Epithelial cell of proximal tubule (primary cell): ENCODE data around the gene DAZAP1. TPM values are rescaled to one million over a fixed set of nuclear protein-coding genes. Genes with fewer than 3 reads are reported as not detected.

Source experiments
- DNase-seq: peaks from one replicate; pipeline ENCODE4 v3.0.0-alpha.2; 2011; ENCODE audit warnings: low read depth
- H3K4me3 ChIP-seq: 2 replicates; pipeline ENCODE4 v1.5.1; 2011; ENCODE audit warnings: low read depth, mild to moderate bottlenecking, low read length
- CTCF ChIP-seq: conservative IDR thresholded peaks from 2 replicates; pipeline ENCODE4 v1.5.1; 2012; ENCODE audit warnings: low read depth, mild to moderate bottlenecking, low read length
- total RNA-seq: library from RNA; depleted of rRNA; stranded (reverse); fragments of >200 nt; gene quantifications from 2 replicates; pipeline ENCODE4 v1.2.3, GENCODE V29; 2015

Gene DAZAP1
- total RNA-seq, 1 donor from 2014 or later = 53.8 TPM

DNA sequence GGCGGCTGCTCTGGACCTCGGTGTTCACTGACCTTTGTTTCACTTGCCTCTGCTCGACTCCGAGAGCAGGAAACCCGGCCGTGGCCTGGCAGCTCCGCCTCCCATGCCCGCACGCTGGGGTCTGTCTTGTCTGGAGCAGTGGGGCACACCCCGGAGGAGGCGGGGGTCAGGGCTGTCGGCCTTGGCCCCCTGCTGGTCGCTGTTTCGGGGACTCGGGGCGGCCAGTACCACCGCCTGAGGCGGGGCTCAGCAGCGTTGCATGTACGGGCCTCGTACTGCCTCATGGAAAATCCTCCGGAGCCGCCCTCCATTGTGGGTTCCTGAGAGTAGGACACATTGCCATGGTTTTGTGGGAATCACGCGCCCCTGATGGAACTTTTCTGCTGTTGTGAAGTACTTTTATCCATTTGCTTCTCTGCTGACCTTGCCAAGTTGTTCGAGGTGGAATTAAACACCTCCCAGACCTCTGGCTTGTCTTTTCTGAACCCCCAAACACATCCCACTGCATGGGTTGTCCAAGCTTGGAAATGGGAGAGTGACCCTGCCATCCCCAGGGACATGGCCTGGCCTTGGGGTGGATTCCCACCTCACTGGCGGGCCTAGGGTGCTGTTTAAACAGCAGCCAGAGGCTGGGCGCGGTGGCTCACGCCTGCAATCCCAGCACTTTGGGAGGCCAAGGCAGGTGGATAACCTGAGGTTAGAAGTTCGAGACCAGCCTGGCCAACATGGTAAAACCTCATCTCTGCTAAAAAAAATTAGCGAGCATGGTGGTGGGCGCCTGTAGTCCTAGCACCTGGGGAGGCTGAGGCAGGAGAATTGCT lies 29.2 kb upstream of the DAZAP1 start:
- TF ChIP-seq CTCF = peak; percentile 14
- DNase-seq = no peak
- H3K4me3 ChIP-seq = no peak overlapping the region

DNA sequence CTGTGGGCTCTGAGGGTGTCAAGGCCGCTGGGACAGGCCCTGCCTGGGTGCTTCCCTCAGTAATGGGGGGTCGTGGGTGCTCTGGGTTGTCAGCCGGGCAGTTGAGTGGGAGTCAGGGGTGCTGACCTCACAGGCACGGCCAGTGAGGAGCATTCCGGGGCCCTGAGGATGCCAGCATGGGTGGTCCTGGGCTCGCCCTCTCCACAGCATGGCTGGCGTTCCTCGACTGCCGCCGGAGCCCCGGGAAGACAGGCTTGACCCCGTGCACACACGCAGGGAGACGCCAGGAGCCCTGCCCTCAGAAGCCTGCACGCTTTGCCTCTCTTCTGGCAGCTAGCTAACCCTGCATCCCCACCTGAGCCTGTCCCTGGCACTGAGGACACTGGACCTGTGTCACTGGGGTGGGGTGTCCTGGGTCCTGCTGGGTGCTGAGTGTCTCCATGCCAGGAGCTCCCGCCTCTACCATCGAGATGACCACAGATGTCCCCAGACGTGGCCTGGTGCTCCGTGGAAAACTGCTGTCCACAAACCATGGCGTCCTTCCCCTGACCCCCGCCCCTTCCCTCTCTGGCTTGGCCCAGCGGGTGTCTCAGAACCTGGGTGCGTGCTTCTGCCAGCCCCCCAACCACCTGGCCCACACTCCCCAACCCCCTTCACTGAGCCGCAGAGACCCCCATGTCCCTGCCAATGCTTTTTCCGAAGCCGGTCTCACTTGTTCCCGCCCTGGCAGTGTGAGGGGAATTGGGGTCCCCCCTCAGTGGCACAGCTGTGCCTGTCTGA lies 28.1 kb upstream of the DAZAP1 start:
- DNase-seq = no peak
- H3K4me3 ChIP-seq = no peak overlapping the region
- no peak for TF ChIP-seq CTCF

DNA sequence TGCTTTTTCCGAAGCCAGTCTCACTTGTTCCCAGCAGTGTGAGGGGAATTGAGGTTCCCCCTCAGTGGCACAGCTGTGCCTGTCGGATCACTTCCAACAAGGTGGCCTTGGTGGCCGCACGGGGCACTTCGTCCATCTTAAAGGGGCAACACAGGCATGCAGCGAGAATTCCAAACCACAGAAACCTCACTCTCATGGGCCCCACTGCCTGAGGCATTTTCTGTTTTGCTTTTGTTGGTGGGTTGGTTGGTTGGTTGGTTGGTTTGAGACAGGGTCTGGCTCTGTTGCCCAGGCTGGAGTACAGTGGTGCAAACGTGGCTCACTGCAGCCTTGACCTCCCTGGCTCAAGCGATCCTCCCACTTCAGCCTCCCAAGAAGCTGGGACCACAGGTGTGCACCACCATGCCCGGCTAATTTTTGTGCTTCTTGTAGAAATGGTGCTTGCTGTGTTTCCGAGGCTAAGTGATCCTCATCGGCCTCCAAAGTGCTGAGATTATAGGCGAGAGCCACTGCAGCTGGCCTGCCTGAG lies 27.4 kb upstream of the DAZAP1 start:
- TF ChIP-seq CTCF = no peak
- no peak overlapping the region for H3K4me3 ChIP-seq
- DNase-seq = no peak

GRCh38 chr19:1382250-1382649 lies 25.1 kb upstream of the DAZAP1 start:
- TF ChIP-seq CTCF = no peak
- no peak for DNase-seq
- no peak overlapping the region for H3K4me3 ChIP-seq

DNA sequence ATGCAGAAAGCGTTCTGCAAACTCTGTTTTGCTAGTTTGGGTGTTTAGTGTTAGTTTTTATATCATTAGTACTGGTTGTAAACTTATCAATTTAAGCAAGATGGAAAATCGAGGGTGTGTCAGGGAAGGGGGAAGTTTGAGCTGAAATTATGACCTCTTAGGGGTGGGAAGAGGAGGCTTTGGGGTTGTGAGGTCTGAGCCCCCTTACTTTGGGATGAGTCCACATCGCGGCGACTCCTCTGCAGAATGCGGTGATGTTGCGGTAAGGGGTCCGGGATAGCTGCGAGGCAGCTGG lies 24.4 kb upstream of the DAZAP1 start:
- TF ChIP-seq CTCF = no peak
- no peak overlapping the region for H3K4me3 ChIP-seq
- DNase-seq = no peak

GRCh38 chr19:1383312-1384084 lies 23.9 kb upstream of the DAZAP1 start, which contains the start of gene NDUFS7:
Gene NDUFS7, plus strand, starts transcription at chr19:1383907. Its CDS starts 20 bp downstream, at chr19:1383927.
- DNase-seq = no peak
- no peak for TF ChIP-seq CTCF
- H3K4me3 ChIP-seq = peak within 1 kb of the TSS; percentile 98
